Renal cortex interstitium (tissue), 11 donors: ENCODE results near the gene DGUOK. TPM values are rescaled to one million over a fixed set of nuclear protein-coding genes. Genes with fewer than 3 reads are reported as not detected.

Source experiments
- DNase-seq, 11 donors: peaks; one replicate each; pipeline ENCODE4 v3.0.0-alpha.2; 2013; ENCODE audit warnings: low read depth in 9 of 11, low spot score in 4 of 11; ENCODE audit errors: extremely low read depth in 1 of 11
- polyA plus RNA-seq, 3 donors: library from polyadenylated mRNA; unstranded; fragments of 120-200 nt; gene quantifications; one replicate each; pipeline ENCODE4 v1.2.1, GENCODE V29; 2013; ENCODE audit not compliant: insufficient read length in 3 of 3

The DGUOK gene
- polyA plus RNA-seq, 3 donors, result 63.0 to 64.3 (median 63.7) TPM

GRCh38 chr2:73998933-73999332 is 72.3 kb downstream of the DGUOK start:
- no peak for DNase-seq

- peak in 6 of 11 donors; percentile 50 to 87 (median 67) for DNase-seq
Observed at GRCh38 chr2:73999881-74000597, 73.4 kb downstream of the DGUOK start.

GRCh38 chr2:74000666-74001065 is 74.0 kb downstream of the DGUOK start:
- no peak for DNase-seq

DNA sequence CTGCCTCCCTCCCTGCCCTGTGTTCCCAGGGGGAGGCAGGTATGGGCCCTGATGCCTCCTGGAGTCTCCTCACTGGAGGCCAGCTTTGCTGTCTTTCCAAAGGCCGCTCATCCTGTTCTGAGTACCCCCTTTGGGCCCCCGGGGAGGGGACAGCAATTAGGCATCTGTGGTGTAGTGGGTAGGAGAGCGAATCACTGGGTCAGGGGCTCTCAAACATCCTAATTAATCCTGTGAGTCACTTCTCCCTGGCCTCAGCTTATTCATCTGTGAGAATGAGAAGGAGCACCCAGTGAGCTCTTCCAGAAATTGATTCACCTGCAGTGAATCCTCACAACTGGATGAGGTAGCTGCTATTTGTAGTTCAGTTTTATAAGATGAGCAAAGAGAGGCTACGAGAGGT is 74.4 kb downstream of the DGUOK start:
- no peak for DNase-seq

GRCh38 chr2:74001781-74002504 is 75.3 kb downstream of the DGUOK start:
- no peak for DNase-seq

DNA sequence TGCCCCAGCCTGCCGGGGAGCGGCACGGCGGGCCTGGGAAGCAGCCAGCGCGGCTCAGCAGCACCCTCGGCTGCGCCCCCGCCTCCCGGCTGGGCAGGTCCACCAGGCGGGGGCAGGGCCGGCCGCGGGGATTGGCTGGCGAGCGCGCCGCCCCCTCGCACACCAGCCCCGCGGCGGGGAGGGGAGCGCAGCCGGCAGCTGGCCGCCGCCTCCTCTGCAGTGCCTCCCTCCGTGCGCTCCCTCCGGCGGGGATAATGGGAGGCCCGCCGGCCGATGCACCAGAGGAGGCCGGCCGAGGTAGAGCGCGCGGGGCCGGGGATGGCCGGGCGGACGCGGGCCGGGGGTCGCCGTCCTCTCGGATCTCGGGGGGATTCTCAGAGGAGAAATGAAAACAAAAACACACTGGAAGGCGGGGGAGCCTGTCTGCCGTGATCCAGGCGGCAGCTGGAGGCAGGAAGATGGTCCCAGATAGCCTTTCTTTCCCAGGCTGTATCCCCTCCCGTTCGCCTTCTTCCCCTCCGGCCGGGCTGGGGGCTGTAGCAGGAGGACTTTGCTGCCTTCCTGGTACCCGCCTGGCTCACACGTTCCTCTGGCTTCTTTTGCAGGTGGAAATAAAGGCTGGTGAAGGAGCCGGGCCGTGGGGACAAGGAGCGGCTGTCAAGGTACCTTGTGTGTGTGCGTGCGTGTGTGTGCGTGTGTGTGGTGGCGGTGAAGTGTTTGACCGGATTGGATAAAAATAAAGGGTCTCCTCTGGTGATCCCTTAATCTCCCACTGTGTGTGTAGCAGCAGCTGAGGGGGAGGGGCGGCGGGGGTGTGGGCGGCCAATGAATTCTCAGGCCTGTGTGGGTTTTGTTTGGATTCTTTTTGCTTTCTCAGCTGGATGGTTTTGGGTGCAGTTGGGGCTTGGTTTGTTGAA is 76.1 kb downstream of the DGUOK start:
- peak in 7 of 11 donors; percentile 78 to 86 (median 81) for DNase-seq

DNA sequence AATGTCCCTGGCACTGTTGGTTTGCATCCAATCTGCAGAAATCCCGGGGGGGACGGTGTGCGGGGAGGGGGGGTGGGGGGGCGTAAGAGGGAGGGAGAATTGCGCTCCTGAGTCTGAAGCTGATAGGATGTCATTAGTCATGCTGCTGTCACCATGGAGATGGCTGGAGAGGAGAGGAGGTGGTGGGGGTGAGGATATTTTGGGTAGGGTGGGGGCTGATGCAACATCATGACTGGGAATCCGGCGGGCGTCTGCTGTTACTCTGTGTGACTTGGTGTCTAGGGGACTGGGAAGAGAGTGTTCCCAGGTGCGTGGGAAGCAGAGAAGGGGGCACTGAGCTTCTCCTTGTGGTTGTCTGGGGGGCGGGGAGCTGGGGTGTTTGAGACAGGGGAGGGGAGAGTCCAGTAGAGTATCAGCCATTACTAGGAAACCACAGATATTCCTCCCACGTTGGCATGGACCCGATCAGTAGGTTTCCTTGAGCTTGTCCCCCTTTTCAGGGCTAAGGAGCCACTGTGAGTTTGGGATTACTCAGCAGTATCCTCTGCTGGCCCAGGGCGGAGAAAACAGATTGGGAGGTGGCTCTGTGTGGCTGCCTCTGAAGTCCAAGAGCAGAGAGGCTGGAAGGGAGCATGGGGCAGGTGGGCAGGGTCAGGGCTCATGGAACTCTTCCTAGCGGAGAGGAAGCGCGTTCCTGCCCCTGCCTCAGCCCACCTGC is 77.0 kb downstream of the DGUOK start:
- DNase-seq, result no peak

- DNase-seq, result no peak
Observed at GRCh38 chr2:74004212-74005182, 77.8 kb downstream of the DGUOK start.

GRCh38 chr2:74005786-74006185 is 79.1 kb downstream of the DGUOK start:
- no peak for DNase-seq

DNA sequence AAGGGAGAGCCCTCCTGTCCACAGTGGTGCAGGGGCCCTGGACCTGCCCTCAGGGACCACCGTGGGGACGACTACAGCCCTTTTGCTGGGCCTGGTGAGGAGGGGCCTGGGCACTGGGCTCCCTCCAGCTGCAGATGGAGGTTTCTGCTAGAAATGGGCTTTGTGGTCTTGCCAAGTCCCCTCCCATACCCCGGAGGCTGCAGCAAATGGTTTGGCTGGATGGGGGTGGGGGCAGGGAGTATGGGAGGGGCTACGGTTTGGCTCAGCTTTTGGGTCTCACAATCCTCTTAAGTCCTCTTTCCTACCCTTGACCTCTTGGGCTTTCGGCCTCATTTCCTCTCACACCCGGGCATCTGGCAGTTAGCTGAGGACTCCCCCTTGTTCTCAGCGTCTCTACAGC is 79.8 kb downstream of the DGUOK start:
- DNase-seq, result peak in 1 of 11 donors; percentile 42

DNA sequence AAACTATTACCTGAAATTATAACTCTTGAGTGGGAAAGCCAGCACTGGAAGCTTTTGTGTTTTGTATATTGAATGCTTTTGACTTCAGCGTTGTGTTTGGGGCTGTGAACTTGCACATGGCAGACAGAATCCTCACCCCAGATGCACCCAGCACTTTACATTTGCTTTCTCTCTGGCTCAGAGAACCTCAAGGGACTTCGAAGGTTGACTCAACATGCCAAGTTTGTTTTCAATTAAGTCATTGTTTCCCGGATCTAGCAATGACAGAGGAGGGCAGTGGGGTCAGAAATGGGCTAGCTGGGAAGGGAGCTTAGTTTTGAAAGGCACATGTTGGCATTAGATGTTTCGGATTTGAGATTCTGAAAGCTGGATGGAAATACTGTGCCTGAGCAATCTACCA is 80.4 kb downstream of the DGUOK start:
- DNase-seq, result no peak

GRCh38 chr2:74007711-74008110 is 81.0 kb downstream of the DGUOK start:
- DNase-seq, result no peak

Other genes with a start within 250 kb of the DGUOK start
- 10 to 100 TPM; 64.6 to 84.2 (median 75.5) TPM for gene TPRKB, start 189.5 kb upstream of the DGUOK start, polyA plus RNA-seq
- gene DUSP11, start 146.8 kb upstream of the DGUOK start, polyA plus RNA-seq, result 10 to 100 TPM; 27.4 to 36.9 (median 36.4) TPM
- gene C2orf78, start 142.7 kb upstream of the DGUOK start, polyA plus RNA-seq, result not detected
- 10 to 100 TPM; 57.6 to 67.5 (median 58.6) TPM for gene STAMBP, start 97.9 kb upstream of the DGUOK start, polyA plus RNA-seq
- under 1 TPM; 0.50 to 0.89 (median 0.51) TPM for gene ACTG2, start 33.9 kb upstream of the DGUOK start, polyA plus RNA-seq
- gene TET3, start 58.0 kb downstream of the DGUOK start, polyA plus RNA-seq, result 10 to 100 TPM; 22.4 to 24.8 (median 24.8) TPM
- gene BOLA3, start 221.0 kb downstream of the DGUOK start, polyA plus RNA-seq, result 10 to 100 TPM; 25.4 to 30.4 (median 27.5) TPM